Mesendoderm (in vitro differentiated cells): ENCODE results near the gene CR2.
A peak's percentile ranks its signal among the peaks of the same experiment; 100 is the strongest.

Experiments used
- DNase-seq: peaks from one replicate; pipeline ENCODE4 v3.0.0; 2013
- H2AK5ac ChIP-seq: 2 replicates; pipeline ENCODE4 v1.6.1; 2013; ENCODE audit warnings: low read length, inconsistent platforms
- H2BK120ac ChIP-seq: 2 replicates; pipeline ENCODE4 v1.6.1; 2013; ENCODE audit warnings: low read depth, mild to moderate bottlenecking, low read length, moderate library complexity, mixed read lengths
- H2BK15ac ChIP-seq: replicated peaks from 2 replicates; pipeline ENCODE4 v1.6.1; 2013; ENCODE audit warnings: low read depth, mild to moderate bottlenecking, moderate library complexity
- H2BK5ac ChIP-seq: 2 replicates; pipeline ENCODE4 v1.6.1; 2013; ENCODE audit warnings: low read length, inconsistent platforms
- H3K18ac ChIP-seq: 2 replicates; pipeline ENCODE4 v1.6.1; 2013; ENCODE audit warnings: mild to moderate bottlenecking, low read length, mixed read lengths
- H3K23ac ChIP-seq: one replicate; pipeline ENCODE4 v1.6.1; 2013; ENCODE audit warnings: low read length
- H3K27ac ChIP-seq: 2 replicates; pipeline ENCODE4 v1.5.1; 2013; ENCODE audit warnings: low read depth, mild to moderate bottlenecking, inconsistent platforms, low read length, moderate library complexity
- H3K27me3 ChIP-seq: 2 replicates; pipeline ENCODE4 v1.6.1; 2013; ENCODE audit warnings: low read length, control low read depth, mild to moderate bottlenecking, inconsistent platforms; ENCODE audit not compliant: insufficient read depth, poor library complexity
- H3K36me3 ChIP-seq: 2 replicates; pipeline ENCODE4 v1.6.1; 2013; ENCODE audit warnings: low read length, inconsistent platforms; ENCODE audit not compliant: control insufficient read depth, insufficient read depth
- H3K4ac ChIP-seq: one replicate; pipeline ENCODE4 v1.6.1; 2013; ENCODE audit warnings: low read depth, mild to moderate bottlenecking, low read length, moderate library complexity
- H3K4me1 ChIP-seq: 2 replicates; pipeline ENCODE4 v1.6.1; 2013; ENCODE audit warnings: low read depth, low read length, inconsistent platforms; ENCODE audit not compliant: control insufficient read depth
- H3K4me2 ChIP-seq: 2 replicates; pipeline ENCODE4 v1.6.1; 2013; ENCODE audit warnings: low read length
- H3K4me3 ChIP-seq: 2 replicates; pipeline ENCODE4 v1.5.1; 2013; ENCODE audit warnings: mild to moderate bottlenecking, low read length
- H3K56ac ChIP-seq: one replicate; pipeline ENCODE4 v1.6.1; 2013; ENCODE audit warnings: low read length
- H3K79me1 ChIP-seq: 2 replicates; pipeline ENCODE4 v1.6.1; 2013; ENCODE audit warnings: low read length, inconsistent platforms
- H3K79me2 ChIP-seq: 2 replicates; pipeline ENCODE4 v1.6.1; 2013; ENCODE audit warnings: mild to moderate bottlenecking, low read length; ENCODE audit not compliant: control insufficient read depth, insufficient read depth
- H3K9ac ChIP-seq: 2 replicates; pipeline ENCODE4 v1.6.1; 2013; ENCODE audit warnings: low read length, inconsistent platforms
- H4K5ac ChIP-seq: one replicate; pipeline ENCODE4 v1.6.1; 2013; ENCODE audit warnings: low read length
- H4K8ac ChIP-seq: one replicate; pipeline ENCODE4 v1.6.1; 2013; ENCODE audit warnings: low read depth, mild to moderate bottlenecking, control low read depth, low read length, moderate library complexity
- WGBS: extraction: QIAGEN DNeasy Blood & Tissue Kit; methylation state at CpG from one replicate; pipeline ENCODE4 v1.1.7; 2013; ENCODE audit warnings: low lambda C conversion rate, missing lambda C conversion rate; ENCODE audit not compliant: insufficient coverage; ENCODE audit errors: extremely low coverage; 5-methylcytosine and 5-hydroxymethylcytosine counted together

CR2 gene

DNA sequence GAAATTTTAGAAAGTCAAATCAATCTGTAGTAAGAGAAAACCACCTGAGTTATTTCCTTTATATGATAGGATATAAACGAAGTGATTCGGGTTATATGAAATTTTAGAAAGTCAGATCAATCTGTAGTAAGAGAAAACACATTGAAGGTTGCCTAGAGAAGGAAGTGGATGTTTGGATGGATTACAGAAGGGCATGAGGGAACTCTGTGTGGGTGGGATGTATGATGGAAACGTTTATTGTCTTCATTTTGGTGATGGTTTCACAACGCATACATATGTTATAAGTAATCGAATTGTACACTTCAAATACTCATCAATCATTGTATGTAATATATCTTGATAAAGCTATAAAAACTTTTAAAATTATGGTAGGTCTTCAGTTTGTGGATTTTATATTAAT is 46.9 kb downstream of the CR2 start:
- H3K79me1 ChIP-seq = no peaks in the 10 kb centered on the region
- no peak overlapping the region for H2BK120ac ChIP-seq
- no peak for DNase-seq
- no peak overlapping the region for H4K8ac ChIP-seq
- H3K79me2 ChIP-seq = no peaks in the 10 kb centered on the region
- H3K4me2 ChIP-seq = no peak overlapping the region
- no peak overlapping the region for H3K23ac ChIP-seq
- H3K36me3 ChIP-seq = no peaks in the 10 kb centered on the region
- no peaks in the 10 kb centered on the region for H3K4me1 ChIP-seq
- no peak overlapping the region for H3K56ac ChIP-seq
- H4K5ac ChIP-seq = no peak overlapping the region
- H2BK15ac ChIP-seq = no peak overlapping the region
- no peak overlapping the region for H3K9ac ChIP-seq
- 100% methylated on average over 2 of the region's 5 CpGs for WGBS
- H3K4ac ChIP-seq = no peak overlapping the region
- H3K4me3 ChIP-seq = no peak overlapping the region
- no peak overlapping the region for H2AK5ac ChIP-seq
- H2BK5ac ChIP-seq = no peak overlapping the region
- no peak overlapping the region for H3K27ac ChIP-seq
- no peak overlapping the region for H3K18ac ChIP-seq
- H3K27me3 ChIP-seq = peaks cover 4% of the 10 kb centered on the region

- Histone ChIP-seq H3K79me1 (no peaks in the 10 kb centered on the region), H3K4me1 (no peaks in the 10 kb centered on the region), H2BK120ac (no peak overlapping the region), H3K36me3 (no peaks in the 10 kb centered on the region), H3K4ac (no peak overlapping the region), H2AK5ac (no peak overlapping the region), H3K4me2 (no peak overlapping the region), H3K9ac (no peak overlapping the region), H3K23ac (no peak overlapping the region), H3K79me2 (no peaks in the 10 kb centered on the region), H3K18ac (no peak overlapping the region), H3K56ac (no peak overlapping the region), H4K5ac (no peak overlapping the region), H3K27ac (no peak overlapping the region), H3K4me3 (no peak overlapping the region), H2BK5ac (no peak overlapping the region), H3K27me3 (peaks cover 2% of the 10 kb centered on the region), H4K8ac (no peak overlapping the region), H2BK15ac (no peak overlapping the region)
- DNase-seq = peak; percentile 53
- WGBS = no CpG with 5 or more reads among the region's 7 CpGs
Measured at GRCh38 chr1:207502726-207503125, 48.6 kb downstream of the CR2 start.

DNA sequence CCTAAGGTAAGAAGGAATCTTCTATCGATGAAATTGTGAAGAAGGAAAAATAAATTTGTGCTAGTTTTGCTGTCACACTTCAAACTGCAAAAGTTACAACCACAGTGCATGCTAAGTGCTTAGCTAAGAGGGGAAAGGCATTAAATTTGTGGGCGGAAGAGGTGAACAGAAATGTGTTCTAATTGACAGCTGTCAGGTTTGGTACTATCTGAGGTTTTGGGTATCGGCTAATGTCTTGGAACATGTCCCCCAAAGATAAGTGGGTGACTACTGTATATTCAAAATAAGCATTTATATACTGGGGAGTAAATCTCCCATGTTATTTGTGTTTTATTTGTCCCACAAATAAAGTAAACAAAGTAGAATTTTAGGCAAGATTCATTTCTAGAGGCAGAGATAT is 49.8 kb downstream of the CR2 start:
- Histone ChIP-seq H2BK5ac (no peak overlapping the region), H3K18ac (no peak overlapping the region), H3K9ac (no peak overlapping the region), H3K4me3 (no peak overlapping the region), H4K5ac (no peak overlapping the region), H3K56ac (no peak overlapping the region), H3K27ac (no peak overlapping the region), H3K4ac (no peak overlapping the region), H2BK15ac (no peak overlapping the region), H3K4me1 (no peaks in the 10 kb centered on the region), H3K4me2 (no peak overlapping the region), H2BK120ac (no peak overlapping the region), H2AK5ac (no peak overlapping the region), H3K79me1 (no peaks in the 10 kb centered on the region), H3K23ac (no peak overlapping the region), H3K79me2 (no peaks in the 10 kb centered on the region), H3K27me3 (no peaks in the 10 kb centered on the region), H4K8ac (no peak overlapping the region), H3K36me3 (no peaks in the 10 kb centered on the region)
- no peak for DNase-seq
- no CpG with 5 or more reads among the region's 3 CpGs for WGBS

DNA sequence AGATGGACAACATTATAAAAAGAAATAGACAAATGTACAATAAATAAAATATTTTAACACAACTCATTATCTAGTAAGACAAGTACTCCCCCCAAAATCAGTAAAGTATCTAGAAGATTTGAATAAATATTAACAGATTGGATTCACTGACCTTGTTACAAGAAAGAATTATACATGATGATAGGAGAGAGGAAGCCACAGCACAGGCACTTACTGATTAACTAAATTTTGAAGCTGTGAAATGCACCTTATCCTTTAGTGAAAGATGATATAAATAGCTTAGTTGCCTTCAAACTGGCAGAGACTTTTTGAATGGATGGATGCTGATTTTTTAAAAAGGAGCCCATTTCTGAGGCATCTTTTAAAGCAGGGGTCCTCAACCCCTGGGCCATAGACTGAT is 50.3 kb downstream of the CR2 start:
- no peaks in the 10 kb centered on the region for H3K4me1 ChIP-seq
- H3K27me3 ChIP-seq = no peaks in the 10 kb centered on the region
- H3K4me2 ChIP-seq = no peak overlapping the region
- H3K27ac ChIP-seq = no peak overlapping the region
- H3K79me1 ChIP-seq = no peaks in the 10 kb centered on the region
- DNase-seq = no peak
- H4K5ac ChIP-seq = no peak overlapping the region
- H3K79me2 ChIP-seq = no peaks in the 10 kb centered on the region
- no peak overlapping the region for H4K8ac ChIP-seq
- no peak overlapping the region for H3K56ac ChIP-seq
- H2BK5ac ChIP-seq = no peak overlapping the region
- H3K9ac ChIP-seq = no peak overlapping the region
- no peaks in the 10 kb centered on the region for H3K36me3 ChIP-seq
- H2BK120ac ChIP-seq = no peak overlapping the region
- H3K23ac ChIP-seq = no peak overlapping the region
- H3K4ac ChIP-seq = no peak overlapping the region
- no peak overlapping the region for H2BK15ac ChIP-seq
- H3K18ac ChIP-seq = no peak overlapping the region
- H3K4me3 ChIP-seq = no peak overlapping the region
- no peak overlapping the region for H2AK5ac ChIP-seq

DNA sequence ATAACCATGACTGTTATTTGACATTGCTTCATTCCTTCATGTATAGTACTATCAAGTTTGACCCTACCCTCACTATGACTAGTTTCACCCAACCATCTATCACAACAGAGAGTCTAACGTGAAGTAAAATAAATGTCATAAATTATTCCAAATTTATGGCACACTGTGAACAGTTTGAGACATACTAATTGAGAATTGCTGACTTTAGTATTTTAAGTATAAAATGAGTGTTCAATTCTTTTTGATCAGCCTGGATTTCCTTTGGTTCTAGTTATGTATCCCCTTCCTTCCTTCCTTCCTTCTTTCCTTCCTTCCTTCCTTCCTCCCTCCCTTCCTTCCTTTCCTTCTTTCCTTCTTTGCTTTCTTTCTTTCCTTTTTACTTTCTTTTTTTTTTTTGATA is 56.3 kb downstream of the CR2 start:
- no peak overlapping the region for H2BK15ac ChIP-seq
- no peak overlapping the region for H3K4me3 ChIP-seq
- H4K8ac ChIP-seq = no peak overlapping the region
- no peaks in the 10 kb centered on the region for H3K27me3 ChIP-seq
- no peak overlapping the region for H3K9ac ChIP-seq
- no peak overlapping the region for H3K4ac ChIP-seq
- no peaks in the 10 kb centered on the region for H3K4me1 ChIP-seq
- no peak overlapping the region for H3K56ac ChIP-seq
- no peaks in the 10 kb centered on the region for H3K36me3 ChIP-seq
- no peak overlapping the region for H3K4me2 ChIP-seq
- no peaks in the 10 kb centered on the region for H3K79me2 ChIP-seq
- H3K79me1 ChIP-seq = no peaks in the 10 kb centered on the region
- no peak overlapping the region for H2BK120ac ChIP-seq
- no peak overlapping the region for H3K27ac ChIP-seq
- DNase-seq = no peak
- H3K18ac ChIP-seq = no peak overlapping the region
- no peak overlapping the region for H3K23ac ChIP-seq
- H2BK5ac ChIP-seq = no peak overlapping the region
- WGBS = no CpG with 5 or more reads among the region's 1 CpG
- no peak overlapping the region for H4K5ac ChIP-seq
- H2AK5ac ChIP-seq = no peak overlapping the region

DNA sequence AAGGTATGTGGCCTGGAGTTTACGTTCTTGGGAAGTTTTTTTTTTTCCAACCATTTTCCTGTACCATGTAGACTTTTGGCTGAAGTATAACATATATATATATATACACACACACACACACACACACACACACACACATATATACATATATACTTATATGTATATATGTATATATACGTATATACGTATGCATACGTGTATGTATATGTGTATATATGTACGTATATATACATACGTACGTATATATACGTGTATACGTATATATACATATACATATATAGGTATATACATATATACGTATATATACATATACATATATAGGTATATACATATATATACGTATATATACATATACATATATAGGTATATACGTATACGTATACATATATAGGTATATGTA is 60.8 kb downstream of the CR2 start:
- no peak overlapping the region for H2BK5ac ChIP-seq
- no CpG with 5 or more reads among the region's 13 CpGs for WGBS
- H3K36me3 ChIP-seq = no peaks in the 10 kb centered on the region
- H2BK15ac ChIP-seq = no peak overlapping the region
- H2BK120ac ChIP-seq = no peak overlapping the region
- no peaks in the 10 kb centered on the region for H3K79me1 ChIP-seq
- no peaks in the 10 kb centered on the region for H3K79me2 ChIP-seq
- H2AK5ac ChIP-seq = no peak overlapping the region
- H3K4ac ChIP-seq = no peak overlapping the region
- H3K4me3 ChIP-seq = no peak overlapping the region
- H3K27ac ChIP-seq = no peak overlapping the region
- no peak overlapping the region for H4K8ac ChIP-seq
- no peak overlapping the region for H3K9ac ChIP-seq
- no peak for DNase-seq
- H3K56ac ChIP-seq = no peak overlapping the region
- H4K5ac ChIP-seq = no peak overlapping the region
- no peak overlapping the region for H3K23ac ChIP-seq
- no peak overlapping the region for H3K18ac ChIP-seq
- no peaks in the 10 kb centered on the region for H3K4me1 ChIP-seq
- no peaks in the 10 kb centered on the region for H3K27me3 ChIP-seq
- H3K4me2 ChIP-seq = no peak overlapping the region
